GM12864 (cell line): ENCODE measurements around the gene CCDC192.
"Not testable (repeated sequence)": the region's sequence is repeated elsewhere in the genome, so short reads cannot be mapped to it uniquely, and the experiment has no call there.

Experiments
- DNase-seq: peaks from one replicate; pipeline ENCODE4 v3.0.0-alpha.2; 2011; ENCODE audit warnings: low read depth
- H3K4me3 ChIP-seq: 2 replicates; pipeline ENCODE4 v1.5.1; 2011; ENCODE audit warnings: mild to moderate bottlenecking, low read depth, low read length, control low read depth
- TF ChIP-seq, protein P1 (sequence below): IDR thresholded peaks from 2 replicates; pipeline ENCODE4 v1.5.1; 2011; ENCODE audit warnings: low read depth, mild to moderate bottlenecking, moderate library complexity, low read length, control low read depth, inconsistent platforms; ENCODE audit errors: missing control alignments

Gene CCDC192

DNA sequence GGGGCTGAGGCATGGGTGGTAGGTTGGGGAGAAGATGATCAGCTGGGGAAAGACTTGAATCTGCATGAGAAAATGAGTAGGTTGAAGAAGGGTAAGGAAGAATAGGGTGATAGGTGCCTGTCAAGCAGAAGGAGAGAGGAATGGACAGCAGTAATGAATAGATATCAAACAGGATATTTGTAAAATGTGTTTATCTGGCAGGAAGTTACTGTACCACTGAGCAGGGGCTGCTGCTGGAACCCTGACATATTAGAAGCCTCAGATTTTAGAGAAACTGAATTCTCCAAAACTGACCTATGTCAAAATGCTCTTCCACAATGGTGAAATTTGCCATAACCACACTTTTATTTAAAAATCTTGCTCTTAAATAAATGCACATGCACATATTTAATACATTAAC is 41.0 kb downstream of the CCDC192 start:
- DNase-seq = no peak
- H3K4me3 ChIP-seq = no peak overlapping the region
- TF ChIP-seq, protein P1, sequence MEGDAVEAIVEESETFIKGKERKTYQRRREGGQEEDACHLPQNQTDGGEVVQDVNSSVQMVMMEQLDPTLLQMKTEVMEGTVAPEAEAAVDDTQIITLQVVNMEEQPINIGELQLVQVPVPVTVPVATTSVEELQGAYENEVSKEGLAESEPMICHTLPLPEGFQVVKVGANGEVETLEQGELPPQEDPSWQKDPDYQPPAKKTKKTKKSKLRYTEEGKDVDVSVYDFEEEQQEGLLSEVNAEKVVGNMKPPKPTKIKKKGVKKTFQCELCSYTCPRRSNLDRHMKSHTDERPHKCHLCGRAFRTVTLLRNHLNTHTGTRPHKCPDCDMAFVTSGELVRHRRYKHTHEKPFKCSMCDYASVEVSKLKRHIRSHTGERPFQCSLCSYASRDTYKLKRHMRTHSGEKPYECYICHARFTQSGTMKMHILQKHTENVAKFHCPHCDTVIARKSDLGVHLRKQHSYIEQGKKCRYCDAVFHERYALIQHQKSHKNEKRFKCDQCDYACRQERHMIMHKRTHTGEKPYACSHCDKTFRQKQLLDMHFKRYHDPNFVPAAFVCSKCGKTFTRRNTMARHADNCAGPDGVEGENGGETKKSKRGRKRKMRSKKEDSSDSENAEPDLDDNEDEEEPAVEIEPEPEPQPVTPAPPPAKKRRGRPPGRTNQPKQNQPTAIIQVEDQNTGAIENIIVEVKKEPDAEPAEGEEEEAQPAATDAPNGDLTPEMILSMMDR = no peak

DNA sequence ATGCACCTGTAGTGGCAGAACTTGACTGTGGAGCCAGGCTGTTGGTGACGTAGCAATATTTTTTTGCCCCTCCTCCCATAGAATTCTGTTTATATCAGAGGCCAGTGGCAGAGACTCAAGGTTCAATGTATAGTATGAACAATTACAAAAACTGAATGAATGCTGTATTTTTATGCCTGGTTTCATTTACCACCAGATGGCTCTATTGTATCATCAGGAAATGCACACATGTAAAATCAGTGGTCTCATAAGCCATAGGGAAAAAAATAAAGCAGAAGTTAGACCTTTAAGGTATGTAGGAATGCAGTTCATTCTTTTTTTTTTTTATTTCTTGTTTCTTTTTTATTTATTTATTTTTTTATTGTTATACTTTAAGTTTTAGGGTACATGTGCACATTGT is 43.6 kb downstream of the CCDC192 start:
- no peak for DNase-seq
- TF ChIP-seq, protein P1 = no peak
- H3K4me3 ChIP-seq = no peak overlapping the region

DNA sequence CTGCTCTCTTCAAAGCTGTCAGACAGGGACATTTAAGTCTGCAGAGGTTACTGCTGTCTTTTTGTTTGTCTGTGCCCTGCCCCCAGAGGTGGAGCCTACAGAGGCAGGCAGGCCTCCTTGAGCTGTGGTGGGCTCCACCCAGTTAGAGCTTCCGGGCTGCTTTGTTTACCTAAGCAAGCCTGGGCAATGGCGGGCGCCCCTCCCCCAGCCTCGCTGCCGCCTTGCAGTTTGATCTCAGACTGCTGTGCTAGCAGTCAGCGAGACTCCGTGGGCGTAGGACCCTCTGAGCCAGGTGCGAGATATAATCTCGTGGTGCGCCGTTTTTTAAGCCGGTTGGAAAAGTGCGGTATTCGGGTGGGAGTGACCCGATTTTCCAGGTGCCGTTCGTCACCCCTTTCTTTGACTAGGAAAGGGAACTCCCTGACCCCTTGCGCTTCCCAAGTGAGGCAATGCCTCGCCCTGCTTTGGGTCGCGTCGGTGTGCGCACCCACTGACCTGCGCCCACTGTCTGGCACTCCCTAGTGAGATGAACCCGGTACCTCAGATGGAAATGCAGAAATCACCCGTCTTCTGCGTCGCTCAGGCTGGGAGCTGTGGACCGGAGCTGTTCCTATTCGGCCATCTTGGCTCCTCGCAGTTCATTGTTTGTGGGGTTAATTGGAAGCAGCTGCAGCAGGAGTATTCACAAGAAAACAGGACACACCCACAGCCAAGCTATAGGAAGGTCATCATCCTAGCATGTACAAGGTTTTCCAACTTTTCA is 49.5 kb downstream of the CCDC192 start:
- not testable (repeated sequence) for H3K4me3 ChIP-seq, DNase-seq

- DNase-seq = no peak
- TF ChIP-seq, protein P1 = no peak
- H3K4me3 ChIP-seq = no peak overlapping the region
Observed at GRCh38 chr5:127754259-127754658, 51.1 kb downstream of the CCDC192 start.

DNA sequence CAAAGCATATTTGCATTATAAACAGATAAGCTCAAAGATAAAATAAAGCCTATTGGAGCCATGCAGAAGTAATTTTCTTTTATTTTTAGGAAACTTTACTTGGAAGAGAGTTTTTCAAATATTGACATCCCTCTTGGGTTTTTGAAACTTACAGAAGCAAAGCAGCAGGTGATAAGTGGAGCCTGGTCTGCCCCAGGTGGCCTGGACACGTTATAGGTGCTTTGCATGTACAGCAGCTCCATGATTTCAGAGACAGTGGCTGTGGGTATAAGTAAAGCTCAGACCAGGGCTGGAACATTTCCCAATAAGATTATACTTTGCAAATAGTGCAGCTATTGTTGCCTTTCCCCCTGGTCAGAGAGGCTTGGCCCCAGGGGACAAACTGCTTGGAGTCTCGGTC is 51.5 kb downstream of the CCDC192 start:
- DNase-seq = no peak
- TF ChIP-seq, protein P1 = no peak
- no peak overlapping the region for H3K4me3 ChIP-seq

DNA sequence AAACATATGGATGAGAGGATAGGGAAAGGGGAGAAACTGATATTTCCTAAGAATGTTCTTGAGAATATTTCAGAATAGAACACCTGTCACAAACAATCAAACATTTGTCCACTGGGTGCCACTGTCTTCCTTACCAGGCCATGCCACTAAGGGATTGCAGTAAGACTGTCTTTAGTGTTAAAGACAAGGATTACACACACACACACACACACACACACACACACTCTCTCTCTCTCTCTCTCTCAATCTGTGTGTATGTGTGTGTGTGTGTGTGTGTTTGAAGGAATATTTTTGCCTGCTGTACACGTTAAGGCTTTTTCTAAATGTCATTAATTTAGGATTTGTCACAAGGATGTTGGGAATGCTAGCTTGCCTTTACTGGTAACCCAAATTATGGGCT is 54.4 kb downstream of the CCDC192 start:
- DNase-seq = no peak
- H3K4me3 ChIP-seq = no peak overlapping the region
- TF ChIP-seq, protein P1 = no peak

- TF ChIP-seq, protein P1 = no peak
- no peak for DNase-seq
- no peak overlapping the region for H3K4me3 ChIP-seq
Observed at GRCh38 chr5:127758766-127759283, 55.6 kb downstream of the CCDC192 start.
